ENCODE results near the gene HNRNPF. TPM values are rescaled to one million over a fixed set of nuclear protein-coding genes. Genes with fewer than 3 reads are reported as not detected.
"Not testable (repeated sequence)": the region's sequence is repeated elsewhere in the genome, so short reads cannot be mapped to it uniquely, and the experiment has no call there.

Gene HNRNPF
- total RNA-seq, 1 donor from 2014 or later: 430 TPM

- intact Hi-C loops (cut with micrococcal nuclease): loop anchor here (5.0 kb wide), 1 partner anchor 197 kb away; no protein-coding TSS in a partner anchor
Measured at GRCh38 chr10:43398939-43399319, 10.1 kb downstream of the HNRNPF start.

GRCh38 chr10:43396928-43397624 is 11.9 kb downstream of the HNRNPF start:
- intact Hi-C loops (cut with micrococcal nuclease): loop anchor here (1.0 to 5.0 kb wide), 6 partner anchors 10 to 252 kb away; partner anchors contain the start of gene ZNF32

DNA sequence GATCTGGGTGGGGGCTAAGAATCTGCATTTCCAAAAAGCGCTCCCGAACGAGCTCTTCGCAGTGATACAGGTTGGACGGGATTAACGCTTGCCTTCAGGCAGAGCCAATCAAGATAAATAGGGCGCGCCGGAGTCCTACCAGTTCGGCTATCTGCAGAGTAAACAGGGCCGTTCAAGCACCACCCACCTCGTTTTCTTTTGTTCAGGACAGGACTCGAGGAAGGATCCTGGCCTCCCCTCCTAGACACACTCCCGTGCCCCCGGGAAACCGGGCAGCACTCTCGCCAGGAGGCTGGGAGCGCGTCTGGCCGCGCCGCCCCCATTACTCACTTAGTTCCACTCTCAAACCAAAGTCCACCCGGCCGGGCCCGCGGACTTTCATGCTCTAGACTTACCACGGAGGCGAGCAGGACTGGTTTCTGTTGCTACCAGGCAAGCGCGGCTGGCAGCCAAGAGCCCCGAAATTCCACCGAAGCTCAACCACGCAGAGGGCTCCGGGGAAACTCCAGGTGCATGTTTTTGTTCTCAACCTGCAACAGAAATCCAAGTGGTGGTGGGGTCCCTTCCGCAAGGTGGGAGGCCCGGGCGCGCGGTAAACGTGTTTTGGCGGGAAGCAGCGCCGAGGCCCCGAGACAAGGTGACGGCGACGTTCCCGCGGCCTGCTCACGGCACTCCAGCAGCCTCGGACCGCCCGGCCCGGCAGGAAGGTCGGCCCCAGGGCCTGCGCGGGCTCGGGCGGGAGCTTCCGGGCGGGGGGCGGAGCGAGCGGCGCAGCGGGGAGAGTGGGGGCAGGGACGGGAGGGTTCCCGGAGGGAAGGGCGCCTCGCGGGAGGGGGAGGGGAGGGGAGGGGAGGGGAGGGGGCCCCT is 12.7 kb downstream of the HNRNPF start:
- intact Hi-C loops (cut with micrococcal nuclease): loop anchor here (1.0 to 5.0 kb wide), 3 partner anchors 40 to 253 kb away; partner anchors contain the start of gene ZNF32

DNA sequence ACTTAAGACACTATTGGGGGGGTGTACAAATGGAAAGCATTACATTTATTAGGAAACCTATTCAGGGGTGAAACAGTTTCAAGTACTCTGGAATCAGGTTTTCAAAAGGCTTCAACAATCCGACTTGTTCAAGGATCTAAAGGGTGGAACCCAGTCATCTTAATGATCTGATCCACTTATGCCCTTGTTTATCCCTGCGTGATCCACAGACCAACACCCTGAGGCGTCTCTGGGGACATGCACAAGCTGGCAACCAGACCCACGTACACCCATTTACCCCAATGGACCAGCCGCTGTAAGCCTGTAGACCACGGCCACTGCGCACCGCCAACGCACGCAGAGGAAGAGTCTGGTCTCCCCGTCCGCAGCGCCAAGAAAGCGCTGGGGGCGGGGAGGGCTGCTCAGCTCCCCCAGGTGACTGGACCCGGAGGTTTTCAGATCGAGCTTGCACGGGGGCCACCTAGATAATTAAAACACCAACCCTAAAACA is 13.4 kb downstream of the HNRNPF start:
- intact Hi-C loops (cut with micrococcal nuclease): loop anchor here (1.0 to 5.0 kb wide), 4 partner anchors 15 to 253 kb away; partner anchors contain the start of gene ZNF32

DNA sequence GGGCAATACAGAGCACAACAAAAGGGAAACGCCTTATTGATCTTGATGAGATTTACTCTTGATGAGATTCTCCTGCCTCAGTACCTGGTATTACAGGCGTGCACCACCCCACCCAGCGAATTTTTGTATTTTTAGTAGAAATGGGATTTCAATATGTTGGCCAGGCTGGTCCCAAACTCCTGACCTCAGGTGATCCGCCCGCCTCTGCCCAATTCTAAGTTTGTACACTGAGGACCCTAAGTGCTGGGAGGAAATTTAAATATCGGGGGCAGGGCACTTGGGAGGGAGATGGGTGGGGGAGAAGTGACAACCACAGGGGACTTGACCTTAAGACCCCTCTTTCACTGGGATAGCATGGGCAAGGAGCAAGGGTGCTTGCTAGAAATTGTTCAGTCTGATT is 14.1 kb downstream of the HNRNPF start:
- intact Hi-C loops (cut with micrococcal nuclease): loop anchor here (2.0 to 5.0 kb wide), 2 partner anchors 14 to 193 kb away; no protein-coding TSS in a partner anchor

DNA sequence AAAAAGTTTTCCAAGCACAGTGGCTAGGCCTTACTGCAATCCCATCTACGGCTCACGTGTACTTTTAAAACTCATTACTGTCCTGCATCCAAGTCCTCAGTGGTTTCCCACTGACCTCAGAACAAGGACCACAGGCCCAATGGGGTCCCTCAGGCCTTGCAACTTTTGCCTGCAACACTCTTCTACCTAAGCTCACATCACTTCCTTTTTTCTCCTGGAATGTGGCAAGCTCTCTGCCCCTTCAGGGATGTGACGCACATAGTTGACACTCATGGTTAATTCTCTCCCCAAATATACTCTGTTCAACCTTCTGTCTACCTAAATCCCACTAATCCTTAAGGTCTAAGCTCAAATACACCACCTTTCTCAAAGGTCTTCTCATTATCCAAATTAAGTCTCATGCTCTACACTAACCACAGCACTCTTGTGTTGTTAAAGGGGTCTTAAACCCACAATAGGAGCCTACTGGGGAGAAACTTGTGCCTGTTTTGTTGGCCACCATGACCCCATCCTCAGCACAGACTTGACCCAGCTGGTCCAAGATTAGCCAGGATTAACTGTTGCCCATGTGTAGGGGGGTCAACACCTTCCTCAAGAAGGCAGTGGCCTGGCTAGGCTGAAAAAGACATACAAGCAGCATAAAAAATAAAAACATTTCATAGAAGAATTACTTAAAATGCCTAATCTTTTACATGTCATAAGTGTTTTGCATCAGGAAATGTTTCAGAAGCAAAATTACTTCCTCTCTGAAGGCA is 15.2 kb downstream of the HNRNPF start:
- intact Hi-C loops (cut with micrococcal nuclease): loop anchor here (2.0 kb wide), 1 partner anchor 13 kb away; no protein-coding TSS in a partner anchor

DNA sequence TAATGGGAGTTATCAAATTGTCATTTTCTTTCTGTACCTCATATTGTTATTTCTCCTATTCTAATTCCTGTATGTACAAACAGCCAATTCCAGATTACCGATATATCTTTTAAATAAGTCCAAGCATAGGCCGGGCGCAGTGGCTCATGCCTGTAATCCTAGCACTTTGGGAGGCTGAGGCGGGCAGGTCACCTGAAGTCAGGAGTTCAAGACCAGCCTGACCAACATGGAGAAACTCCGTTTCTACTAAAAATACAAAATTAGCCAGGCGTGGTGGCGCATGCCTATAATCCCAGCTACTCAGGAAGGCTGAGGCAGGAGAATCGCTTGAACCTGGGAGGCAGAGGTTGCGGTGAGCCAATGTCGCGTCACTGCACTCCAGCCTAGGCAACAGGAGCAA is 15.8 kb downstream of the HNRNPF start:
- intact Hi-C loops (cut with micrococcal nuclease): not testable (repeated sequence)

DNA sequence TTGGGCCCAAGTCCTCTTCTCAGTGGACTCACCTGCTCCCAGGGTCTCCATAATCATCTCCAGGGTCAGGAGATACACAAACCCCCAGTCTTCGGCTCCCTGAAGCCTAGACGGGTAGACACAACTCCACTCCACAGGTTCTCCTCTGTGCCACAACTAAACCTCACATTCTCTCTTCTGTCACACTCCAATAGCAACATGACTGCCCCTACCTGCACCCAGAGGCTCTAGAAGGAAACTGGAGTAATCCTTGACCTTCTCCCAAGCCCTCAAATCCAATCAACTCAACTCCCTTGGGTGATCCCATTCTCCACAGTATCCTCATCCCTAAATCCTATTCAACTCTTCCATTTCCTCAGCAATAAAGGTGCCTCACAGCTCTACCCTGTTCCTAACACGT is 16.2 kb downstream of the HNRNPF start:
- intact Hi-C loops (cut with micrococcal nuclease): no loop called here

DNA sequence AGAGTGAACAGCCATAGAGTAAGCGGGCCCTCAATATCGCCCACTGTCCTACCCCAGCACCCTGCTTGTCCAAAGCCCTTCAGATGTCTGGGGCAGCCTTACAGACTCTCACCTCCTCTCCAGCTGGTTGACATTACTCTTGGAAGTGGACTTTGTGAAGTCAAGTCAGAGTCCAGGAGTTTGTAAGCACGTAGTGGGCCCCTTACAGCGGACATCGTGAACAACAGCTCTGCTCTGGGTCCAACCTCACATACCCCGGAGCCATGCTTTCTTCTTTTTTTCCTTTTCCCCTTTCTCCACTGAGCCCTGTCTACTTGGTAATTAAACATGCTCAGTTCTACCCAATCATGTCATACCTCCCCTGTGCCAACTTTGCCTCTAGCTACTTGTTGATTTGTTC is 17.5 kb downstream of the HNRNPF start:
- intact Hi-C loops (cut with micrococcal nuclease): no loop called here

- intact Hi-C loops (cut with micrococcal nuclease): loop anchor here (1.0 kb wide), 1 partner anchor 72 kb away; no protein-coding TSS in a partner anchor
Measured at GRCh38 chr10:43390759-43391158, 18.2 kb downstream of the HNRNPF start.

DNA sequence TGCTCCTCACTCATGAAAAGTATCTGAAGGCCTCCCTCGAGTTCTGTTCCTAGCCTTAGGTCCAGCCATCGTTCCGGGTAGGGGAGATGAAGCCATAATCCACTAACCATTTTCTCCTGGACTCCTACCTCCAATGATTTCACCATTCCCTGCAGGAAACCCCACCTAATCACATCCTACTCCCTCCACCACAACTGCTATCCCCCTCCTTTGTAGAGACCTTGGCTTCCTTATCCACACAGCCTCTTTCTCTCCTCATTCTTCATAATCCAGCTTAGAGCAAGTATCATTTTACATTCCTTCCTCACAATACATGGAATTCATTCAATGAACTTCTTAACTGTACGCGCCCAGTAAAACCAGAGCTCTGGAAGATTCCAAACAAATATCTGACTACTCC is 18.7 kb downstream of the HNRNPF start:
- intact Hi-C loops (cut with micrococcal nuclease): loop anchor here (1.0 kb wide), 1 partner anchor 72 kb away; no protein-coding TSS in a partner anchor

DNA sequence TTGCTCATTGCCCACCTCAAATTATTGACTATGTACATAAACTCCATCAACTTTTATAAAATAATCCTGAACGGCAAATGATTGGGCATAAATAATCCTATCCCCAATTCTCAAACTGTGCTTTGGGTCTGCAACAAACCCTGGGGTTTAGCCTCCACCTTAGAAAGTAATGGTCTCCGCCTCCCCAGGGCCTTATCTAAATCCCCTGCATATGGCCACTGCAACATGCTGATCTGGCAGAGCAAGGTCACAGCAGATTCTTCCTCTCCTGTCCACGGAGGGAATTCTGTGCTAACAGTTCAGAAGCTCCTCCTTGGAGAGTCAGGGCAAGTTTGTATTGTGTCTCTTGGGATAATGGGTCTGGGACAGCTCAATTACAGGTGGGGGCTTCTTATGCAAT is 19.1 kb downstream of the HNRNPF start:
- intact Hi-C loops (cut with micrococcal nuclease): loop anchor here (1.0 kb wide), 1 partner anchor 72 kb away; no protein-coding TSS in a partner anchor

GRCh38 chr10:43387678-43388032 is 21.3 kb downstream of the HNRNPF start:
- intact Hi-C loops (cut with micrococcal nuclease): no loop called here

DNA sequence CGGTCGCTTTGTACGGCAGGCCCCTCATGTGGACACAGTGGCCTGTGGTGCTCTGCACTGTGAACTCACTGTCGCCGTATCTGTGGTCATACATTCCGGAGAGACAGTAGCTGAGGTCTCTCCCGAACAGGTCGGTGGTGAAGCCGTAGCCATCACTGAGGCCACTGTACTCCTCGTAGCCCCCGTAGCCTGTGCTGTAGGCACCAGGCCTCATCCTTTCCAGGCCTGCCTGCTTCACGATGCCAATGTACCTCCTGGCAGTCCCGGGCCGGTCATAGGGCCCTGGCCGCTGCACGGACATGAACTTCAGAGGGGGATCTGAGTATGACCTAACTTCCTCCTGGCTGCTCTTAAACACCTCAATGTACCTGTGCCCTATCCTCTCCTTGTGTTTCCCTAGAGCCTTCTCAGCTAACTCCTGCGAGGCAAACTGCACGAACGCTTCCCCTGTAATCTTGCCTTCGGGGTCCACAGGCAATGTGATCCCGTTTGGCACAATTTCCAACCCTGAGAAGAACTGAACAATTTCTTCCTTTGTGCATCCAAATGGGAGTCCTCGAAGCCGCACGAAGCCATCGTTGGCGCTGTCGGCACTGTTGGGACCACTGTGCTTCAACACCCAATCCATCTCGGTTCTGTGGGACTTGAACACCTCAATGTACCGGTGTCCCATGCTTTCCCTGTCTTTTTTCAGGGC is 21.9 kb downstream of the HNRNPF start:
- intact Hi-C loops (cut with micrococcal nuclease): no loop called here

- intact Hi-C loops (cut with micrococcal nuclease): no loop called here
Measured at GRCh38 chr10:43386549-43386948, 22.4 kb downstream of the HNRNPF start.

- intact Hi-C loops (cut with micrococcal nuclease): no loop called here
Measured at GRCh38 chr10:43385412-43386004, 23.5 kb downstream of the HNRNPF start.

DNA sequence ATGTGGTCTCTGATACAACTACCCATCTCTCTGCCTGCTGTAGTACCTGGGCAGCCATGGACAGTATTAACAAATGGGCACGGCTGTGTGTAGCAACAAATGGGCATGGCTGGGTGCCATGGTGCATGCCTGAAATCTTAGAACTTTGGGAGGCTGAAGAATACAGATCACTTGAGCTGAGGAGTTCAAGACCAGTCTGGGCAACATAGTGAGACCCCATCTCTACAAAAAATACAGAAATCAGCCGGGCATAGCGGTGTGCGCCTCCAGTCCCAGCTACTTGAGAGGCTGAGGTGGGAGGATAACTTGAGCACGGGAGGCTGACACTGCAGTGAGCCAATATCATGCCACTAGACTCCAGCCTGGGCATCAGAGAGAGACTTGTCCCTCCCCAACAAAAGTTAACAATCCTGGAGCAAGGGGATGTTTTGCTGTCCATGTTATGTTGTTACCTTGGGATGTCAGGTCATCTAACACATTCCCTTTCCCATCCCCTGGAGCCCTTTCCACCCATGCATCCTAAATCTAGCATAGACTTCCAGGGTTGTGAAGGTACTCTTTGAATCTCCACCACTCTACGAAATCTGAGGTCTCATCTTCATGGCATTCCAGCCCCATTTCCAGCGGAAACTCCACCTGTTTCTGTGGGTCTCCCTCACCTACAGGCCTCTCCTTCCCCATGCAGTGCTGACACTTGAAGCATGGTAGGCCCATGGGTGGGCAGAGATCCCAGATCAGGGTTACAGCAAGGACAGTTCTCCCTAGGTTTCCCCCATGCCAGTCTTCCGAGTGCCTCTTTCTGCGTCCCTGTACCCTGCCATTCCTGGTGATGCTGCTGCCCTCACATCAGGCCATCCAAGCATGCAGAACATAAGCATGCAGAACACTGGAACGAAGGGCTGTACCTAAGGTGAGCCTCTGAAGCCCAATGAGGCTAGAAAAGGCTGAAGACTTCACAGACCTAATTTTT is 24.4 kb downstream of the HNRNPF start:
- intact Hi-C loops (cut with micrococcal nuclease): no loop called here

GRCh38 chr10:43383204-43383971 is 25.6 kb downstream of the HNRNPF start:
- intact Hi-C loops (cut with micrococcal nuclease): no loop called here

Data from T-helper 1 cell treated with Interleukin-12 subunit alpha and Interleukin-12 subunit beta and Interleukin-4 antibody, amounts not matched to agents 30 ng/mL and 1 ng/mL, for 36 hours (primary cell).